H1 (cell line): ENCODE measurements around the gene SHOX. TPM values are rescaled to one million over a fixed set of nuclear protein-coding genes. Genes with fewer than 3 reads are reported as not detected.
A peak's percentile ranks its signal among the peaks of the same experiment; 100 is the strongest.

Experiments used
- CTCF ChIA-PET: fragments of 300-600 bp; sonication (Branson Sonifier 250); formaldehyde crosslinking; loops from one replicate; lab custom pipeline; 2021; ENCODE audit not compliant: partially characterized antibody; lab: Charles Lee
- POLR2A ChIA-PET: fragments of 300-600 bp; sonication (Branson Sonifier 250); formaldehyde crosslinking; loops from one replicate; lab custom pipeline; 2021; ENCODE audit warnings: inconsistent platforms; ENCODE audit not compliant: partially characterized antibody; lab: Charles Lee
- DNase-seq, 2 experiments: peaks; one replicate each; pipeline versions ENCODE4 v3.0.0 to v3.0.0-alpha.2; 2010 to 2022; ENCODE audit warnings: low spot score in 2 of 2, low read depth in 1 of 2, mixed read lengths in 1 of 2
- FAIRE-seq: peaks from 2 replicates; lab custom pipeline; 2011; peaks lifted over from hg19 to GRCh38; lab: Jason Lieb, UNC
- H2AFZ ChIP-seq: 2 replicates; pipeline ENCODE4 v1.8.1; 2012; ENCODE audit warnings: low read length, inconsistent platforms
- H2AK5ac ChIP-seq: 2 replicates; pipeline ENCODE4 v1.6.1; 2013; ENCODE audit warnings: low read depth, low read length
- H2BK120ac ChIP-seq: replicated peaks from 2 replicates; pipeline ENCODE3; 2013; ENCODE audit warnings: low read depth, low read length, inconsistent platforms
- H2BK12ac ChIP-seq: 2 replicates; pipeline ENCODE4 v1.6.1; 2013; ENCODE audit warnings: low read depth, low read length
- H2BK15ac ChIP-seq: 2 replicates; pipeline ENCODE4 v1.6.1; 2013; ENCODE audit warnings: low read length
- H2BK20ac ChIP-seq: 2 replicates; pipeline ENCODE4 v1.6.1; 2013; ENCODE audit warnings: low read length
- H2BK5ac ChIP-seq: 2 replicates; pipeline ENCODE4 v1.6.1; 2013; ENCODE audit warnings: low read depth, low read length
- H3K14ac ChIP-seq: 2 replicates; pipeline ENCODE4 v1.6.1; 2013; ENCODE audit warnings: inconsistent platforms; ENCODE audit not compliant: insufficient read length
- H3K18ac ChIP-seq: 2 replicates; pipeline ENCODE4 v1.6.1; 2013; ENCODE audit warnings: low read length; ENCODE audit errors: extremely low read depth
- H3K23ac ChIP-seq: 2 replicates; pipeline ENCODE4 v1.6.1; 2013; ENCODE audit warnings: inconsistent platforms; ENCODE audit not compliant: insufficient read length
- H3K23me2 ChIP-seq: 2 replicates; pipeline ENCODE4 v1.6.1; 2013; ENCODE audit warnings: low read depth, low read length
- H3K27ac ChIP-seq: 2 replicates; pipeline ENCODE4 v1.6.1; 2011; ENCODE audit warnings: low read depth, low read length, inconsistent platforms
- H3K27me3 ChIP-seq, 4 experiments: replicated peaks in 1 of 4; 1 replicate in 1 of 4; 2 replicates in 3 of 4; pipeline versions ENCODE4 v1.6.1 to v1.8.1; 2011 to 2013; ENCODE audit warnings: low read length in 3 of 4, mild to moderate bottlenecking in 3 of 4, inconsistent platforms in 2 of 4, mixed read lengths in 2 of 4, moderate library complexity in 1 of 4; ENCODE audit not compliant: control insufficient read depth in 3 of 4, insufficient read depth in 3 of 4; ENCODE audit errors: extremely low read depth in 1 of 4
- H3K36me3 ChIP-seq, 4 experiments: 2 replicates each; pipeline versions ENCODE4 v1.6.1 to v1.8.1; 2011 to 2013; ENCODE audit warnings: mild to moderate bottlenecking in 4 of 4, low read length in 3 of 4, moderate library complexity in 2 of 4, control low read depth in 1 of 4, inconsistent platforms in 1 of 4; ENCODE audit not compliant: insufficient read depth in 4 of 4, control insufficient read depth in 2 of 4
- H3K4ac ChIP-seq: replicated peaks from 2 replicates; pipeline ENCODE3; 2013; ENCODE audit warnings: low read length, low read depth, mixed read lengths, inconsistent platforms; ENCODE audit not compliant: insufficient read length
- H3K4me1 ChIP-seq, 4 experiments: replicated peaks in 1 of 4; 1 replicate in 1 of 4; 2 replicates in 3 of 4; pipeline versions ENCODE4 v1.6.1 to v1.8.1; 2011 to 2013; ENCODE audit warnings: low read length in 3 of 4, inconsistent platforms in 2 of 4, mixed read lengths in 1 of 4; ENCODE audit not compliant: insufficient read depth in 4 of 4, control insufficient read depth in 3 of 4
- H3K4me2 ChIP-seq, 2 experiments: 2 replicates each; pipeline versions ENCODE4 v1.6.1 to v1.8.1; 2011 to 2013; ENCODE audit warnings: low read depth in 2 of 2, low read length in 2 of 2, control low read depth in 1 of 2, inconsistent platforms in 1 of 2, mild to moderate bottlenecking in 1 of 2; ENCODE audit not compliant: insufficient read depth in 1 of 2
- H3K4me3 ChIP-seq, 4 experiments: fragments of 200-600, 300-600 bp in 1 of 4; sonication (generic), shearing (Covaris generic), sonication (Bioruptor Twin) in 1 of 4; 2 replicates each; pipeline versions ENCODE4 v1.5.1 to v1.8.1; 2011 to 2016; ENCODE audit warnings: low read length in 4 of 4, low read depth in 3 of 4, control low read depth in 2 of 4, inconsistent platforms in 2 of 4, mild to moderate bottlenecking in 2 of 4, mixed read lengths in 1 of 4, moderate library complexity in 1 of 4; ENCODE audit not compliant: insufficient read depth in 2 of 4; ENCODE audit errors: extremely low read depth in 1 of 4
- H3K56ac ChIP-seq: replicated peaks from 2 replicates; pipeline ENCODE3; 2013; ENCODE audit warnings: low read depth, mild to moderate bottlenecking, mixed read lengths, low read length, inconsistent platforms; ENCODE audit not compliant: insufficient read length
- H3K79me1 ChIP-seq: 2 replicates; pipeline ENCODE4 v1.6.1; 2013; ENCODE audit warnings: low read depth, low read length, control low read depth
- H3K79me2 ChIP-seq, 2 experiments: 2 replicates each; pipeline versions ENCODE4 v1.6.1 to v1.8.1; 2012 to 2013; ENCODE audit warnings: low read length in 2 of 2, mild to moderate bottlenecking in 2 of 2, inconsistent platforms in 1 of 2; ENCODE audit not compliant: insufficient read depth in 2 of 2, control insufficient read depth in 1 of 2
- H3K9ac ChIP-seq, 4 experiments: replicated peaks in 1 of 4; 1 replicate in 1 of 4; 2 replicates in 3 of 4; pipeline versions ENCODE4 v1.6.1 to v1.8.1; 2011 to 2013; ENCODE audit warnings: low read depth in 3 of 4, low read length in 3 of 4, control low read depth in 2 of 4, mild to moderate bottlenecking in 2 of 4, moderate library complexity in 2 of 4, inconsistent platforms in 1 of 4; ENCODE audit errors: extremely low read depth in 1 of 4
- H3K9me3 ChIP-seq, 2 experiments: 2 replicates each; pipeline versions ENCODE4 v1.6.1 to v1.8.1; 2012 to 2013; ENCODE audit warnings: mild to moderate bottlenecking in 2 of 2, moderate library complexity in 2 of 2, control low read depth in 1 of 2, inconsistent platforms in 1 of 2, low read depth in 1 of 2, low read length in 1 of 2, mixed read lengths in 1 of 2; ENCODE audit not compliant: insufficient read depth in 2 of 2
- H4K20me1 ChIP-seq, 2 experiments: replicated peaks in 1 of 2; 2 replicates each; pipeline versions ENCODE3 to v1.8.1; 2011 to 2013; ENCODE audit warnings: inconsistent platforms in 2 of 2, low read length in 2 of 2, mild to moderate bottlenecking in 1 of 2; ENCODE audit not compliant: insufficient read depth in 2 of 2, control insufficient read depth in 1 of 2
- H4K5ac ChIP-seq: 2 replicates; pipeline ENCODE4 v1.6.1; 2013; ENCODE audit warnings: low read length, low read depth, mixed read lengths, inconsistent platforms; ENCODE audit not compliant: insufficient read length
- H4K8ac ChIP-seq: 2 replicates; pipeline ENCODE4 v1.8.0; 2013; ENCODE audit warnings: mild to moderate bottlenecking, moderate library complexity, low read length, inconsistent platforms; ENCODE audit not compliant: insufficient read depth; ENCODE audit errors: extremely low read depth
- H4K91ac ChIP-seq: replicated peaks from 2 replicates; pipeline ENCODE3; 2013; ENCODE audit warnings: low read length, mixed read lengths, inconsistent platforms; ENCODE audit not compliant: insufficient read length
- ASH2L ChIP-seq: fragments of 200-600, 300-600 bp; sonication (generic); IDR thresholded peaks from one replicate; pipeline ENCODE4 v1.7.1; 2017; ENCODE audit warnings: low read length
- CBX5 ChIP-seq: fragments of 300-800, 300-1000 bp; sonication (generic); IDR thresholded peaks from 2 replicates; pipeline ENCODE4 v1.7.1; 2016; ENCODE audit warnings: antibody characterized with exemption, low read length, low read depth
- CTBP2 ChIP-seq: IDR thresholded peaks from 2 replicates; pipeline ENCODE4 v1.7.0; 2011; ENCODE audit warnings: borderline replicate concordance, mild to moderate bottlenecking, moderate library complexity, mixed read lengths, low read length; ENCODE audit not compliant: insufficient read depth, insufficient read length
- EGR1 ChIP-seq: IDR thresholded peaks from 2 replicates; pipeline ENCODE4 v1.6.1; 2011; ENCODE audit warnings: low read depth, low read length, borderline replicate concordance
- EP300 ChIP-seq, 2 experiments: IDR thresholded peaks; 1 replicate in 1 of 2; 2 replicates in 1 of 2; pipeline ENCODE4 v1.6.1; 2011 to 2012; ENCODE audit warnings: low read depth in 2 of 2, low read length in 2 of 2, mild to moderate bottlenecking in 2 of 2, borderline replicate concordance in 1 of 2, inconsistent platforms in 1 of 2, moderate library complexity in 1 of 2
- KDM1A ChIP-seq: fragments of 200-600, 300-600 bp; sonication (generic); IDR thresholded peaks from 2 replicates; pipeline ENCODE4 v1.7.1; 2016; ENCODE audit warnings: mild to moderate bottlenecking, low read length, borderline replicate concordance
- NANOG ChIP-seq: IDR thresholded peaks from 2 replicates; pipeline ENCODE4 v1.6.1; 2011; ENCODE audit warnings: low read length, low read depth, mild to moderate bottlenecking, inconsistent platforms; ENCODE audit not compliant: insufficient read depth, poor library complexity, severe bottlenecking
- RAD21 ChIP-seq, 2 experiments: IDR thresholded peaks in 1 of 2; conservative IDR thresholded peaks in 1 of 2; 2 replicates each; pipeline ENCODE4 v1.6.1; 2011; ENCODE audit warnings: low read depth in 2 of 2, low read length in 2 of 2, improper control_type of control experiment in 1 of 2, inconsistent platforms in 1 of 2, mild to moderate bottlenecking in 1 of 2, moderate library complexity in 1 of 2
- RNF2 ChIP-seq: fragments of 200-900, 300-1000 bp; sonication (generic); IDR thresholded peaks from 2 replicates; pipeline ENCODE4 v1.7.1; 2016; ENCODE audit warnings: borderline replicate concordance, low read depth, mild to moderate bottlenecking, antibody characterized with exemption, low read length; ENCODE audit not compliant: poor library complexity, severe bottlenecking; ENCODE audit errors: missing control alignments
- SUZ12 ChIP-seq: fragments of 200-600 bp; sonication (generic); IDR thresholded peaks from 2 replicates; pipeline ENCODE4 v1.6.1; 2012; ENCODE audit warnings: mild to moderate bottlenecking, inconsistent platforms, low read length, moderate library complexity, mixed read lengths
- WGBS, 2 experiments: shearing (Covaris generic) in 1 of 2; methylation state at CpG; one replicate each; pipeline versions ENCODE4 v1.1.6 to v1.1.7; 2013 to 2015; ENCODE audit warnings: low lambda C conversion rate in 2 of 2, mixed read lengths in 2 of 2, inconsistent platforms in 1 of 2, low coverage in 1 of 2, missing lambda C conversion rate in 1 of 2; ENCODE audit not compliant: insufficient replicate concordance in 2 of 2, insufficient coverage in 1 of 2, insufficient read length in 1 of 2; ENCODE audit errors: extremely low coverage in 1 of 2, missing lambda C conversion rate in 1 of 2; 5-methylcytosine and 5-hydroxymethylcytosine counted together
- polyA plus RNA-seq, 7 experiments: library from polyadenylated mRNA; depleted of rRNA in 3 of 7; stranded (reverse) in 5 of 7; unstranded in 2 of 7; fragments of >200 nt in 5 of 7; fragments of 200-250 nt in 2 of 7; gene quantifications; 1 replicate in 5 of 7; 2 replicates in 1 of 7; 4 replicates in 1 of 7; pipeline versions ENCODE4 v1.2.1 to v1.2.3, GENCODE V29; 2011 to 2013; ENCODE audit warnings: missing spikeins in 2 of 7, mixed read lengths in 2 of 7
- total RNA-seq: library from RNA; stranded (reverse); fragmentation: NEBNext Ultra II Directional; extraction: Animal tissue kit (Norgen Biotek cat#: 25700); gene quantifications from 2 replicates; pipeline ENCODE4 v1.2.1, GENCODE V29; 2021

Gene SHOX
- total and polyA plus RNA-seq, 2 of the 8 experiments (the other 6 are each of a cell fraction or from before 2014, with no cell fraction given) = 0.05 to 0.15 TPM

- no peak overlapping the region for H3K9ac ChIP-seq
- H4K91ac ChIP-seq = no peak overlapping the region
- no peaks in the 10 kb centered on the region; the same call in 1 of the 2 replicates for H3K23me2 ChIP-seq
- no peak overlapping the region for H3K14ac ChIP-seq
- no peak overlapping the region for H3K56ac ChIP-seq
- no peak for FAIRE-seq
- peak overlapping the region; percentile 20 to 60 (median 42); a peak in 7 of 8 replicates for H3K4me3 ChIP-seq
- H3K36me3 ChIP-seq = peaks cover 0 to 3% (median 0%) of the 10 kb centered on the region in 4 experiments; a peak in 1 of 8 replicates
- WGBS, 2 experiments = 2% methylated on average over 26 of the region's 29 CpGs; no CpG with 5 or more reads in 1 of the 2 experiments
- H2BK20ac ChIP-seq = no peak overlapping the region
- DNase-seq = peak in 1 of 2 experiments; percentile 81
- H4K8ac ChIP-seq = no peak overlapping the region
- H3K79me1 ChIP-seq = no peaks in the 10 kb centered on the region
- H3K27me3 ChIP-seq = peaks cover 81 to 93% (median 92%) of the 10 kb centered on the region in 4 experiments
- ChIA-PET POLR2A (no interaction called here), CTCF (no interaction called here)
- H4K20me1 ChIP-seq = peaks cover 0 to 11% of the 10 kb centered on the region in 2 experiments
- H2BK15ac ChIP-seq = no peak overlapping the region
- no peak overlapping the region for H2BK120ac ChIP-seq
- no peak overlapping the region for H2AFZ ChIP-seq
- H3K79me2 ChIP-seq = no peaks in the 10 kb centered on the region
- no peak overlapping the region for H4K5ac ChIP-seq
- H3K18ac ChIP-seq = no peak overlapping the region
- H2BK12ac ChIP-seq = no peak overlapping the region
- peak overlapping the region; percentile 70 to 79 for H3K4me2 ChIP-seq
- no peak overlapping the region for H2BK5ac ChIP-seq
- no peak overlapping the region for H3K27ac ChIP-seq
- H3K4me1 ChIP-seq = peaks cover 16 to 47% (median 25%) of the 10 kb centered on the region in 4 experiments
- H3K9me3 ChIP-seq = no peaks in the 10 kb centered on the region; a peak in 1 of 4 replicates
- H3K4ac ChIP-seq = no peak overlapping the region
- no peak overlapping the region for H3K23ac ChIP-seq
- H2AK5ac ChIP-seq = no peak overlapping the region
- TF ChIP-seq KDM1A (peak; percentile 47; the same call in 1 of the 2 replicates), SUZ12 (no peak; the same call in 1 of the 2 replicates), EP300 (IDR thresholded peaks at IDR 0.05; ENCODE audit: borderline replicate concordance in 1 of 2, low read depth in 2 of 2, low read length in 2 of 2) (peak in 1 of 2 experiments; percentile 26; a peak in 1 of 3 replicates), NANOG (peak; percentile 25), EGR1 (peak; percentile 87), CBX5 (no peak), RNF2 (peak; percentile 75), CTBP2 (peak; percentile 97), RAD21 (IDR thresholded peaks at IDR 0.05 in 1 of 2, conservative IDR thresholded peaks at IDR 0.05 in 1 of 2; ENCODE audit: low read depth in 2 of 2, low read length in 2 of 2) (peak; percentile 16 to 20; a peak in 1 of 4 replicates), ASH2L (peak; percentile 32)
These were observed 5.0 kb downstream of the SHOX start for GRCh38 chrX:635428-636090.
